ENCODE results near the gene SPG7.
"Not testable (repeated sequence)": the region's sequence is repeated elsewhere in the genome, so short reads cannot be mapped to it uniquely, and the experiment has no call there.

Gene SPG7

DNA sequence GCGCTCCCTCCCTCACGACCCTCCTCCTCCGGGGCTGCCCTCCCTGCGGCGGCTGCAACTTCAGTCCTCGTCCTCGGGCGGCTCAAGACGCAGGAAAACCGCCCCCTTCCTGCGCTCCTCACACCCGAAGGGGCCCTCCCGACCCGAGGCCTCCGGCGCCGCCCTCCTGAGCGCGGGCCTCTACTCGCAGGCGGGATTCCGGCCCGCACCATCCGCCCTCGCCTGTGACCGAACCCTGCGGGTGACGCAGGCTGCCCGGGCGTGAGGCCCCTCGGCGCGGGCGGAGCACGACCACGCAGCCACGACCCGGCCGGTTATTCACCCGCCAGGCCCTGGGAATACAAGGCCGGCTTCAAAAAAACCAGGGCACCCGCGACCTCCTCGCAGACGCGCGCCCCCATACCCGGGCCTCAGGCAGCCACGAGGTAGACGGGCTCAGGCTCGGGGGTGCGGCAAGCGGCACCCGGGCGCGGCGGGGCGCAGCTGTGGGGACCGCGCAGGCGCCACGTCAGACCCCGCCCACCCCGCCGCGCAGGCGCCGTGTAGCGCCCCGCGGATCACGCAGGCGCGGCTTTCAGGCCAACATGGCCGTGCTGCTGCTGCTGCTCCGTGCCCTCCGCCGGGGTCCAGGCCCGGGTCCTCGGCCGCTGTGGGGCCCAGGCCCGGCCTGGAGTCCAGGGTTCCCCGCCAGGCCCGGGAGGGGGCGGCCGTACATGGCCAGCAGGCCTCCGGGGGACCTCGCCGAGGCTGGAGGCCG lies at the start of gene SPG7:
Gene SPG7 (plus strand): TSS at position 570 of the 757 bp plus-strand sequence. CDS start 15 bp downstream, at position 585.
- DNase-seq: peak; percentile 75

DNA sequence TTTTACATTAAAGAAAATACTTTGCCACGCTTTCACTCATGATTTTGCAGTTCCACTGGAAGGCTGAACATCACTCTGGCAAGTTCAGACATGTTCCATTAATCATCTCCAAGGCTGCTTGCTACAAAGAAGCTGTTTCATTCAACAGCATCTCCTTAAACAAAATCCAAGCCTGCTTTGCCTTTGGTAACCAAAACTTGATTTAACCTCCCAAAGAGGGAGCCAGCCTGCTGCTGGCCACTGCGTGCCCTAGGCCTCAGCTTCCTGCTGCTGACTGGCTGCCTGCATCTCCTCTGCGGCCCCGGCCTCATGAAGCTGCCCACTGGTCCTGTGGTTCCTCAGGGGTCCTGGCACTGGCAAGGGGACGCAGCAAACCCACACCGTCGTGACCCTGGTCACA lies 49.7 kb upstream of the SPG7 start:
- DNase-seq: no peak

DNA sequence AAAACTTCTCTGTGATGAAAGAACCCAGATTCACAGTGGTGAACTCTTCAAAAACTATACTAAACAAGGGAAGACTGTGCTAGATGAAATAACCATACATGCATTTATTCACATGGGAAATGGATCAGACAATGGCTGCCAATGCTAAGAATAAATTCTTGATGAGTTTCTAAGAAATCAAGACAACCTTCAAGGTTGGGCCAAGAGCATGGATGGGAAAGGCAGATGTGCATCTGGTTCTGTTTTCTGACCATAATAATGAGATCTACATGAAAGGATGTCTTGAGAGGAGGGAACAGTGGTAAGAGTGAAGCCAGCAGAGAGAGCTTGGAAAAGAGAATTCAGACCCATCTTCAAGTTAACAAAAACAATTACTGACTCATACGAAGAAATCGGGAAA lies 49.2 kb upstream of the SPG7 start:
- no peak for DNase-seq

DNA sequence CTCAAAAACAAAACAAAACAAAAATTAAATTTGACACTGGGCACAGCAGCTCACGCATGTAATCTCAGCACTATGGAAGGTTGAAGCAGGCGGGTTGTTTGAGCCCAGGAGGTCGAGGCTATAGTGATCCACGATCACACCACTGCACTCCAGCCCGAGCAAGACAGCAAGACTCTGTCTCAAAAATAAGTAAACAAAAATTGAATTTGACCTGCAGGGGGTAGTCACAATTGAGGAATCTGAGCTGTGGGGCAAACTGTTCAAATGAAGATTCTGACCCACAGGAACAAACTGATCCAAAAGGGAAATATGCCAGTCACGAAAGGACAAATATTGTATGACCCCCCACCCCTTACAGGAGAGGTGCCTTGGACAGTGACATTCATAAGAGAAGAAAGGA lies 47.6 kb upstream of the SPG7 start:
- no peak for DNase-seq

DNA sequence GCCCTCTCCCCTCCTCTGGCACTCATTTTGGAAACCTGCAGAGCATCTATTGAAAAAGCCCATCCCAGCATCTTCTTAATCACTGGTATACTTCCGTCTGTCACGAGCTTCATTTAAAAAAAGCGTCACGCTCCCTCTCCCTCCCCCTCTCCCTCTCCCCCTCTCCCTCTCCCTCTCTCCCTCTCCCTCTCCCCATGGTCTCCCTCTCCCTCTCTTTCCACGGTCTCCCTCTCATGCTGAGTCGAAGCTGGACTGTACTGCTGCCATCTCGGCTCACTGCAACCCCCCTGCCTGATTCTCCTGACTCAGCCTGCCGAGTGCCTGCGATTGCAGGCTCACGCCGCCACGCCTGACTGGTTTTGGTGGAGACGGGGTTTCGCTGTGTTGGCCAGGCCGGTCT lies 46.3 kb upstream of the SPG7 start:
- DNase-seq: not testable (repeated sequence)

DNA sequence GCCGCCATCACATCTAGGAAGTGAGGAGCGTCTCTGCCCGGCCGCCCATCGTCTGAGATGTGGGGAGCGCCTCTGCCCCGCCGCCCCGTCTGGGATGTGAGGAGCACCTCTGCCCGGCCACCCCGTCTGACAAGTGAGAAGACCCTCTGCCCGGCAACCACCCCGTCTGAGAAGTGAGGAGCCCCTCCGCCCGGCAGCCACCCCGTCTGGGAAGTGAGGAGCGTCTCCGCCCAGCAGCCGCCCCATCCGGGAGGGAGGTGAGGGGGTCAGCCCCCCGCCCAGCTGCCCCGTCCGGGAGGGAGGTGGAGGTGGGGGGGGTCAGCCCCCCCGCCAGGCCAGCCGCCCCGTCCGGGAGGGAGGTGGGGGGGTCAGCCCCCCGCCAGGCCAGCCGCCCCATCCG lies 45.6 kb upstream of the SPG7 start:
- not testable (repeated sequence) for DNase-seq

DNA sequence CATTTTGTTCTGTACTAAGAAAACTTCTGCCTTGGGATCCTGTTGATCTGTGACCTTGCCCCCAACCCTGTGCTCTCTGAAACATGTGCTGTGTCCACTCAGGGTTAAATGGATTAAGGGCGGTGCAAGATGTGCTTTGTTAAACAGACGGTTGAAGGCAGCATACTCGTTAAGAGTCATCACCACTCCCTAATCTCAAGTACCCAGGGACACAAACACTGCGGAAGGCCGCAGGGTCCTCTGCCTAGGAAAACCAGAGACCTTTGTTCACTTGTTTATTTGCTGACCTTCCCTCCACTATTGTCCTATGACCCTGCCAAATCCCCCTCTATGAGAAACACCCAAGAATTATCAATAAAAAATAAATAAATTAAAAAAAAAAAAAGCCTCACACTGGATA lies 44.9 kb upstream of the SPG7 start:
- not testable (repeated sequence) for DNase-seq

DNA sequence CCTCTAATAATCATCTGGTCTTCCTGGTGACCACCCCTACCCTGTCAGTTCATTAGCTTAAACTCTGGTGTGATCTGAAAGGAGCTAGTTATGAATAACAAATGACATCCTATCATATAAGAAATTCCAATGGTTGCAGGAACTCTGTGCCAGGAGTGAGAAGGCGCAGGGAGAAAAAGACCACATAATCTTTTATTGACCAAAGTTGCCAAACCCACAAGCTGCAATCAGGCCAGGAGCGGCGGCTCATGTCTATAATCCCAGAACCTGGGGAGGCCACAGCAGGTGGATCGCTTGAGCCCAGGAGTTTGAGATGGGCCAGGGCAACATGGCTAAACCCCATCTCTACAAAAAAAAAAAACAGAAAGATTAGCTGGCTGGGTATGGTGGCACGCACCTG lies 41.3 kb upstream of the SPG7 start:
- DNase-seq: no peak

DNA sequence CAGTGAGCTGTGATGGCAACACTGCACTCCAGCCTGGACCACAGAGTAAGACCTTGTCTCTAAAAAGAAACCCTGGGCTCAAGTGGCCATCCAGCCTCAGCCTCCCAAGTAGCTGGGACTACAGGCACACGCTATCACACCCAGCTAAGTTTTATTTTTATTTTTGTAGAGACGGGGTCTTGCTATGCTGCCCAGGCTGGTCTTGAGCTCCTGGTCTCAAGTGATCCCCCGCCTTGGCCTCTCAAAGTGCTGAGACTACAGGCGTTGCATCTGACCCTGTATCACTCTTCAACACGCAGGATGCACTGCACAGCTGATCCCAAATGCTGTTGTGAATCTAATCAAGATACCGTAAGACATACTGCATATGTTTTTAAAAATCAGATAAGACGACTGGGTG lies 40.8 kb upstream of the SPG7 start:
- no peak for DNase-seq

DNA sequence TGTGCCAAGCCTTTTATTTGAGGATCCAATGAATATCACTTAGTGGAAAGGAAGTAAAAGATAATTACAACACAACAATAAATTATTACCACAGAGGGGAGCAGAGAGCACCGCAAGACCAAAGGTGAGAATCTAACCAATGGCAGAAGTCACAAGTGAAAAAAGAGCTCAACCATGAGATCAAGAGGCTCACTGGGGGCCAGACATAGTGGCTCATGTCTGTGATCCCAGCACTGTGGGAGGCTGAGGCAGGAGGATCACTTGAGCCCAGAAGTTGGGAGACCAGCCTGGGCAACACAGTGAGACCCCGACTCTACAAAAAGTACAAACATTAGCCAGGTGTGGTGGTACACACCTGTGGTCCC lies 35.5 kb upstream of the SPG7 start:
- no peak for DNase-seq

DNA sequence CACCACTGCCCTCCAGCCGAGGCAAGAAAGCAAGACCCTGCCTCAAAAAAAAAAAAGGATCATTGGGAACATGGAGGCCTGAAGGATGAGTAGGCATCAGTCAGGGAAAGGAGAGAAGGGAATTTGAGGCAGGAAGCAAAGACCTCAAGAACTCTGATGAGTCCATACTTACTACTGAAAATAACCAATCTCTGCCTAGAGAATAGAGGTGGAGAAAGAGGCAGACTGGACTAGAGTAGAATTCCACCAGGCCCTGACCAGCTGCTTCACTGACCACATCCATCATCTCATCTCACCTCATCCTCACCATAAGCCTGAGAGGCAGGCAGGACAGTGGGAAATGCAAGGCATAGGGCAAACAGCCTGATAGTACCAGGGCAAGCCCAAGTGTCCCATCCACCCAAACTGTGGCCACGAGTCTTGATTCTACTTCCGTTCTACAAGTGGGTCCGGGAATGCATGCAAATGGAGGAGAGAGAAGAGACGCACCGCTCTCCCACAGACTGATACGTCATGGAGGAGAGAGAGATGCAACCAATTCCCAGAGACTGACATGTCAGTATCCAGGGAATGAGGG lies 35.0 kb upstream of the SPG7 start:
- no peak for DNase-seq

DNA sequence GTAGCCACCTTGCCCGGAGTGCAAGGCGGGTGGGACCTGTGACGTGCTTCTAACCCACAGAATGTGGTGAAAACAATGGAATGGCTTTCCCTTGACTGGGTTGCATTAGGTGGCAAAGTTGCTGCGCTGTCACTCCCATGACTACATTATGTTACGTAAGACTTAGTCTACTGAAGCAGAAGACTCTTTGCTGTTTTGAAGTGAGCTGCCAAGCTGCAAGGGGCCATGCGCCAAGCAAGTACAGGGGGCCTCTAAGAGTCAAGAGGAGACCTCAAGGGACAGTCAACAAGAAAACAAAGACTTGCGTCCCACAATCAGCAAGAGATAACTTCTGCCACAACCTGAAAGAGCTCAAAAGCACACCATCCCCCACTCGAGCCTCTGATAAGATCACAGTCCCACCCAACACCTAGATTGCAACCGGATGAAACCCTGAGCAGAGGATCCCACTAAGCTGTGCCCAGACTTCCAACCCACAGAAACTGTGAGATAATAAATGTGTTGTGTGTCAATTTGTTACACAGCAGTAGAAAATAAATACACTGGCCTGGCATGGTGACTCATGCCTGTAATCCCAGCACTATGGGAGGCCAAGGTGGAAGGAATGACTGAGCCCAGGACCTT lies 34.3 kb upstream of the SPG7 start:
- DNase-seq: peak; percentile 16

DNA sequence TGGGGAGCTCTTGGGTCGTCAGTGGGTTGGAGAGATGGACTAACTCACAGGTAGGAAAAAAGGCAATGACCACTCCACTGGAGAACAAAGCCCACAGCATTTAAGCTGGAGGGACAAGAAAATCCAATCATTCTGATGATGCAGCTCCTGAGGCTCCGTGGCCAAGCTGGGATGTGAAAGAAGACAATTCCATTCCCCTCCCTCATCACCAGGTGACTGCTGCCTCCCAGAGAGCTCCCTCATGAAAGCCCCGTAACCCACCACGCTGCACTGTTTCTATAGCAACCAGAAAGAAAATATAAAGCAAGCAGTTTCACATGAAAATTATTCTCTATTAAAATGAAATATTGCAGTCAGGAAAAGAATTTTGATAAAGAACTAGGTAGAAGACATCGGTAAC lies 33.1 kb upstream of the SPG7 start:
- no peak for DNase-seq

DNA sequence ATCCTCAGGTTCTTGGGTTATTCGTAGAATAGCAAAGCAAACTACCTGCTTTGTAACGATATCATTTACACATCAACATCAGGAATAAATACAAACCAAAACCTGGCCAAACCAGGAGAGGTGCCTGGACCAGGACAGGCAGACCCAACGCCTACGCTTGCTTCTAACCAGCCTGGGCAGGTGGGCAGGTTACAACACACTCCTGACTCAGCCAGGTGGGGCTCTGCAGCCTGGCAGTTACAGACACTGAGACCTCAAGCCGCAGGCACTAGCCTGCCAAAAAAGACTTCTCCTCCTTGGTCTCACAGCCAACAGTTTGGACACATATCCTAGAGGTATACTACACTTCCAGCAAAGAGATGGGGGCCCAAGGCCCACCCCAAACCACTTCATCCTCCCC lies 31.8 kb upstream of the SPG7 start:
- no peak for DNase-seq

DNA sequence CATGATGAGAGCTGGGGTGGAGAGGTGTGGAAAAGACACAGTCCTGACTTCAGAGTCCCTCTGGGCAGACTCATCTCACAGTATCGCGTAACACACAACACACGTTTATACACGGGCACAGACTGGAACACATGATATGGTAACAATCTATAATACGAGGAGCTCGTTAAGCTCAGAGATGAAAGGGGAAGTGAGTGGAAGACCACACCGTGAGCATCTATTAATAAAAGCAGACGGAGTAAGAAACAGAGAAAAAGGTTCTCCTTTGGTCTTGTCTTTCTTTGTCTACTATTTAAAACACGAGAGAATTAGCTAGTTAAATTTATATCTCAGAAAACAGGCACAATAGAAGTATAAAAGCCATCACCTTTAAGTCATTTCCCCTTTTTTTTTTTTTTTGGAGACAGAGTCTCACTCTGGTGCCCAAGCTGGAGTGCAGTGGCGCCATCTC lies 31.4 kb upstream of the SPG7 start:
- DNase-seq: no peak

DNA sequence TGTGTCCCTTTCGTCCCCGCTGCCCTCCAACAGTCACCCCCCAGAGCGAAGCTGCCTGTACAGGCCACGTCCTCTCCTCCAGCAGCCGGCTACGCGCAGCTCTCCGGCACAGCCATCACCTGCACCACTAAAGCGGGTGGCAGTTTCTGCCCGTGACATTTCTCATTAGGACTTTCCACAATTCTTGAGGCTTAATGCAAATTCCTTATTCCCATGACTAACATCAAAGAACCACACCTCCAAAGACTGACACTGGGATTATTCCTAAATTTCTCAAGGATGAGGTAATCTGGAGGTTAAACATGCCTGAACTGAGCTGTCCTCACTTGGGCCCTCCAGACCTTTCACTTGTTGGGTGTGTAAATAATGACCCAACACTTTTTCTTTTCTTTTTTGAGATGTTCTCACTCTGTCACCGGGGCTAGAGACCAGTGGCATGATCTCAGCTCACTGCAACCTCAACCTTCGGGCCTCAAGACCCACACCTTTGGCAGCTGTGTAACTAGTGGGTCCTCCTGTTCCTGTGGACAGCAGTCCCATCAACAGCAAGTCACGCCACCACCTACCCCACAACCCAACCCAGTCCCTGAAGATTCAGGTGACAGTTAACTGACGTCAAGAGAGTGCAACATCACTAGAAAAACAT lies 29.5 kb upstream of the SPG7 start:
- no peak for DNase-seq

DNA sequence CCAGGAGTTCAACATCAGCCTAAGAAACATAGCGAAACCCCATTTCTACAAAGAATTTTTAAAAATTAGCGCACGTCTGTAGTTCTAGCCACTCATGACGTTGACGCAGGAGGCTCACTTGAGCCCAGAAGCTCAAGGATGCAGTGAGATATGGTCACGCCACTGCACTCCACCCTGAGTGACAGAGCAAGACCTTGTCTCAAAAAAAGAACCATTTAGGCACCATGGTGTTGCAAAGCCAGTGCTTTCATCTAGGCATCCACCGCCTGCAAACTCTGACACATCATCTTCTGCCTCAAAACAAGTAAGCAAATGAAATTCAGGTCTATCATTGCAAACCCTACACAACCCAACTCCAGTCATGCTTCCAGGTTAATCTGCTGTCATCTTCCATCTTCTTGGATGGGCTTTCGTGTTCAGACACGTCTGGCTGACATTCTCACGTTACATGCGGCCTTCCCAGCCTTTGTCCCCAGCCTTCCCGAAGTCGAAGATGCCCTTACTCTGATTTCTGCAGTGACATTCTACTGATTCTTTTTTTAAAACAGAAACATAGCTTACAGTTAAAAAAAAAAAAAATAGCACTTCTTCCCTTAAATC lies 26.7 kb upstream of the SPG7 start:
- DNase-seq: no peak

DNA sequence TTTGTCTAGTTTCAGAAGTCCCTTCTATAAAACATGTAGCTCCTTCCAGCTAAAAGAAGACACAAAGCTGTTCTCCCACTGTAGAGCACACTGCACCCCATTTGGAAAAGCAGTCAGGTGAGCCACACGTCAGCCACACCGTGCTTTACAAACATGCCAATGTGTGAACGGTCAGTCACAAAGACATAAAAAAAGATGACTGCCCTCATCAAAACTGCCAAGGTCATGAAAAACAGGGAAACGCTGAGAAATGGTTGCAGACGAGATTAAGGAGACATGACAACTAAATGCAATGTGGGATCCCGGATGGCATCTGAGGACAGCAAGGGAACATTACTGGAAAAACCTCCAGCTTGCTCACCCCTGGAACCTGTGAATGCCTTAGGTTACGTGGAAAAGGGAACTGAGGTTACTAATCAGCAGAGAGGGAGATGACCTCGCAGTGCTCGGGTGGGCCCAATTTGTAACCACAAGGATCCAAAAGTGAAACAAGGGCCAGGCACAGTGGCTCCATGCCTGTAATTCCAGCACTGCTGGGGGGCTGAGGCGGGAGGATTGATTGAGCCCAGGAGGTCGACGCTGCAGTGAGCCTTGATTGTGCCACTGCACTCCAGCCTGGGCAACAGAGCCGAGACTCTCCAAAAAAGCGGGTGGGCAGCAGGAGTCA lies 25.9 kb upstream of the SPG7 start:
- no peak for DNase-seq

DNA sequence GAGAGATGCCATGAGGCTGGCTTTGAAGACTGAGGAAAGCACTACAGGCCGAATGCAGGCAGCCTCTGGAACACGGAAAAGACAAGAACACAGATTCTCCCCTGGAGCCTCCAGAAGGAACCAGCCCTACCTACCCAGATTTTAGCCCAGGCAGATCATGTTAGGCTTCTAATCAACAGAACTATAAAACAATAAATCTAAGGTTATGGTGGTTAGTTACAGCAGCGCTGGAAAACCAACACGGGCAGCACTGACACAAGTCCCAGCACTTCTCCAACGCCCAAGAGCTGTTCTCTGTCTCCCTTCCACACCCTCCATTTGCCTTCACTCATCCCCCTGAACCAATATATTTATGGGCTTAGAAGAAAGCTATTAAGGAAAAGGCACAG lies 25.4 kb upstream of the SPG7 start:
- no peak for DNase-seq

DNA sequence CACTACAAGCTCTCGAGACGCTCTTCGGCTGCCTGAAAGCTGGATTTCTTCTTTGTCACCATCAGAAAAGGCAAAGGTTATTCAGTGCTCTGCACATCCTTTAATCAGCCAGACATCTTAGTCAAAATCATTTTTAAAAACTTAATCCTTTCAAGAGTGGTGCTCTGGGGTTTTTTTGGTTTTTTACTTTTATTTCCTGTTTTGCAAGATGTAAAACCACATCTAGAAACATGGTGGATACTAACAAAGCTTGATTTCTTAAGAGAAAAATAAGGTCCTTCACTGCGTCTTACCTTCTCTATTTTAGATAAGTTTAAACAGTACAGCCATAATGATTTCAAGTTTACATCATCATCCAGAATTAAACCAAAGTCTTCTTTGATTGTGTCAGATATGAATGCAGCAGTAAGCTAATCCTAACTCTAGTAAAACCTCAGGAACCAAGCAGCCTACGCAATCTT lies 24.1 kb upstream of the SPG7 start:
- DNase-seq: no peak

DNA sequence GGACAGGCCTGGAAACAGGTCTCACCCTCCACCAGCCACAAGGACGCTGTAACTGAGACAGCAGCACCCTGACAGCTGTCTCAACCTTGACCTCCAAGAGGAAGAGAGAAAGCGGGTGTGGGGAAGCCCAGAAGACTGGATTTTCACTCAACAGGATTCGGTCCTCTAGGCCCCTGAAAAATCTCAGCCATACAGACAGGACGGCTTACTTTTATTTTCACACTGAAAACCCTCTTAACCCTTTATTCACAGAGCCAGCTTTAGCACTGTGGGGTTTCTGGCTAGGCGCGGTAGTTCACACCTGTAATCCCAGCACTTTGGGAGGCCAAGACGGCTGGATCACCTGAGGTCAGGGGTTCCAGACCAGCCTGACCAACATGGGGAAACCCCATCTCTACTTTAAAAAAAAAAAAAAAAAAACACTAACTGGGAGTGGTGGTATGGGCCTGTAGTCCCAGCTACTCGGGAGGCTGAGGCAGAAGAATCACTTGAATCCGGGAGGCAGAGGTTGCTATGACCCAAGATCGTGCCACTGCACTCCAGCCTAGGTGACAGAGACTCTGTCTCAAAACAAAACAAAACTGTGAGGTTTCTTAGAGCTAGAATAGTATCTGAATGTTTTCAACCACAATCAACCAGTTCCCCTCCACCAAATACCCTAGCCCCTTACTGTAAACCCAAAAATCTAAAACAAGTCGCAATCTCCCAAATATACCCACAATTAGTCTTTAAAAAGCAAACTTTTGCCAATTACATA lies 23.1 kb upstream of the SPG7 start:
- DNase-seq: no peak

DNA sequence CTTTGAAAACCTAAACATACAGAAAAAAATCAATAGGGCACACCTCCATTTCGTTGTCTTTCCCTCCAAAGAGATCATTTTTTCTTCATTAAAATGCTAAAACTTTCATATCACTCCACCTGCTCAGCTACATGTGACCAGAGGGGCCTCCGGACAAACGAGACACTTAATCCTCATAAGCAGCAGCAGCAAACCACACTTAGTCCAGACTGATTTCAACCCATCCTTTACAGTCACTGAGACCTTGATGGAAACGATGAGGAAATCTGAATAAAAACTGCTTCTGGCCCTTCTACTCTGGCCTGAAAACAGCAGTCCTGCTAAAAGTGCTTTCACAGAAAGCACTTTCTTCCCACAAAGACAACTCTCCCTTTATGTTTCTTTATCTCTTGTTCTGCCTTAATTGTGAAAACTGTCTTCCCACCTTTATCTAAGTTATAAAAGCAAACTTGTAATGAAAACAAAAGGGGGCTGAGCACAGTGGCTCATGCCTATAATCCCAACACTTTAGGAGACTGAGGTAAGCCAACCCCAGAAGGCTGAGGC lies 22.4 kb upstream of the SPG7 start:
- no peak for DNase-seq

All from T1000 (cell line).